ENCODE results near the gene LILRA6. TPM values are rescaled to one million over a fixed set of nuclear protein-coding genes. Genes with fewer than 3 reads are reported as not detected.

LILRA6 gene
- total RNA-seq, 1 donor from 2014 or later, result 4.3 TPM

- DNase-seq (ENCODE audit: low spot score), result peak; percentile 46
These were observed 54.2 kb downstream of the LILRA6 start for GRCh38 chr19:54188215-54188871.

GRCh38 chr19:54186934-54187381 is 55.6 kb downstream of the LILRA6 start:
- DNase-seq (ENCODE audit: low spot score), result no peak

Other genes with a start within 250 kb of the LILRA6 start
- gene VSTM1, start 178.9 kb downstream of the LILRA6 start, total RNA-seq (ENCODE audit: insufficient read depth, low replicate concordance), result not detected
- not detected for gene TARM1, start 161.4 kb downstream of the LILRA6 start, total RNA-seq (ENCODE audit: insufficient read depth, low replicate concordance)
- gene OSCAR, start 142.0 kb downstream of the LILRA6 start, total RNA-seq (ENCODE audit: insufficient read depth, low replicate concordance), result 0.96 TPM
- 4.3 TPM for gene NDUFA3, start 139.9 kb downstream of the LILRA6 start, total RNA-seq (ENCODE audit: insufficient read depth, low replicate concordance)
- 18.8 TPM for gene TFPT, start 127.1 kb downstream of the LILRA6 start, total RNA-seq (ENCODE audit: insufficient read depth, low replicate concordance)
- gene PRPF31, start 127.0 kb downstream of the LILRA6 start, total RNA-seq (ENCODE audit: insufficient read depth, low replicate concordance), result 21.2 TPM
- gene CNOT3, start 105.0 kb downstream of the LILRA6 start, total RNA-seq (ENCODE audit: insufficient read depth, low replicate concordance), result 2.6 TPM
- 6.3 TPM for gene LENG1, start 83.1 kb downstream of the LILRA6 start, total RNA-seq (ENCODE audit: insufficient read depth, low replicate concordance)
- gene TMC4, start 69.6 kb downstream of the LILRA6 start, total RNA-seq (ENCODE audit: insufficient read depth, low replicate concordance), result 2.6 TPM
- gene MBOAT7, start 53.2 kb downstream of the LILRA6 start, total RNA-seq (ENCODE audit: insufficient read depth, low replicate concordance), result 13.7 TPM
- 72.5 TPM for gene TSEN34, start 51.5 kb downstream of the LILRA6 start, total RNA-seq (ENCODE audit: insufficient read depth, low replicate concordance)
- 1,474 TPM for gene RPS9, start 41.9 kb downstream of the LILRA6 start, total RNA-seq (ENCODE audit: insufficient read depth, low replicate concordance)
- gene LILRB3, start 19.8 kb downstream of the LILRA6 start, total RNA-seq (ENCODE audit: insufficient read depth, low replicate concordance), result 0.96 TPM
- gene LILRB5, start 14.5 kb upstream of the LILRA6 start, total RNA-seq (ENCODE audit: insufficient read depth, low replicate concordance), result 5.5 TPM
- not detected for gene LILRB2, start 38.3 kb upstream of the LILRA6 start, total RNA-seq (ENCODE audit: insufficient read depth, low replicate concordance)
- 0.72 TPM for gene LILRA5, start 70.4 kb upstream of the LILRA6 start, total RNA-seq (ENCODE audit: insufficient read depth, low replicate concordance)
- not detected for gene LILRA4, start 96.4 kb upstream of the LILRA6 start, total RNA-seq (ENCODE audit: insufficient read depth, low replicate concordance)
- gene LAIR1, start 122.1 kb upstream of the LILRA6 start, total RNA-seq (ENCODE audit: insufficient read depth, low replicate concordance), result 19.7 TPM
- gene TTYH1, start 172.7 kb upstream of the LILRA6 start, total RNA-seq (ENCODE audit: insufficient read depth, low replicate concordance), result 0.24 TPM
- 19.7 TPM for gene LENG8, start 206.4 kb upstream of the LILRA6 start, total RNA-seq (ENCODE audit: insufficient read depth, low replicate concordance)
- 18.1 TPM for gene LENG9, start 221.0 kb upstream of the LILRA6 start, total RNA-seq (ENCODE audit: insufficient read depth, low replicate concordance)
- 104 TPM for gene CDC42EP5, start 230.5 kb upstream of the LILRA6 start, total RNA-seq (ENCODE audit: insufficient read depth, low replicate concordance)